ENCODE measurements around the gene SPIC.
"Not testable (repeated sequence)": the region's sequence is repeated elsewhere in the genome, so short reads cannot be mapped to it uniquely, and the experiment has no call there.

The SPIC gene

GRCh38 chr12:101474711-101475386 lies at the start of gene SPIC:
Gene SPIC (plus strand): TSS chr12:101475336. CDS start chr12:101476905, 1,569 bp downstream.
- no peak for DNase-seq

- no peak for DNase-seq
Observed at GRCh38 chr12:101430456-101430855, 44.7 kb upstream of the SPIC start.

- DNase-seq = no peak
Observed at GRCh38 chr12:101436136-101436535, 39.0 kb upstream of the SPIC start.

GRCh38 chr12:101439236-101439635 lies 35.9 kb upstream of the SPIC start:
- DNase-seq = no peak

GRCh38 chr12:101441461-101442224 lies 33.5 kb upstream of the SPIC start:
- no peak for DNase-seq

- DNase-seq = no peak
Observed at GRCh38 chr12:101455685-101456084, 19.5 kb upstream of the SPIC start.

GRCh38 chr12:101459642-101460346 lies 15.3 kb upstream of the SPIC start:
- DNase-seq = no peak

GRCh38 chr12:101468948-101469347 lies 6.2 kb upstream of the SPIC start:
- no peak for DNase-seq

- DNase-seq = no peak
Observed at GRCh38 chr12:101470939-101471338, 4.2 kb upstream of the SPIC start.

- not testable (repeated sequence) for DNase-seq
Observed at GRCh38 chr12:101471878-101472277, 3.3 kb upstream of the SPIC start.

- DNase-seq = no peak
Observed at GRCh38 chr12:101474248-101474647, 888 bp upstream of the SPIC start.

GRCh38 chr12:101475751-101476305 lies 692 bp downstream of the SPIC start:
- peak in 1 of 3 experiments; percentile 60 for DNase-seq

- no peak for DNase-seq
Observed at GRCh38 chr12:101480849-101481248, 5.7 kb downstream of the SPIC start.

- no peak for DNase-seq
Observed at GRCh38 chr12:101485021-101485420, 9.9 kb downstream of the SPIC start.

GRCh38 chr12:101488469-101488868 lies 13.3 kb downstream of the SPIC start:
- DNase-seq = peak in 1 of 3 experiments; percentile 14

- DNase-seq = peak; percentile 50 to 79 (median 63)
Observed at GRCh38 chr12:101490286-101490920, 15.3 kb downstream of the SPIC start.

- DNase-seq = no peak
Observed at GRCh38 chr12:101491329-101491728, 16.2 kb downstream of the SPIC start.

GRCh38 chr12:101493556-101493955 lies 18.4 kb downstream of the SPIC start:
- no peak for DNase-seq

GRCh38 chr12:101498252-101498651 lies 23.1 kb downstream of the SPIC start:
- DNase-seq = no peak

GRCh38 chr12:101501410-101501995 lies 26.4 kb downstream of the SPIC start:
- DNase-seq = peak in 1 of 3 experiments; percentile 20

GRCh38 chr12:101521136-101521535 lies 46.0 kb downstream of the SPIC start:
- DNase-seq = no peak

- no peak for DNase-seq
Observed at GRCh38 chr12:101527682-101528081, 52.5 kb downstream of the SPIC start.

Measured in NCI-H1417 (cell line).